Mammary epithelial cell (primary cell): ENCODE measurements around the gene RSRC1.

ENCODE experiments used
- EZH2 ChIP-seq: IDR thresholded peaks from 2 replicates; pipeline ENCODE4 v1.6.1; 2012; ENCODE audit warnings: low read length, inconsistent platforms, borderline replicate concordance
- TF ChIP-seq, protein P1 (sequence below), 2 donors: IDR thresholded peaks in 1 of 2; conservative IDR thresholded peaks in 1 of 2; 2 replicates each; pipeline ENCODE4 v1.5.1; 2011 to 2012; ENCODE audit warnings: inconsistent platforms in 2 of 2, low read length in 2 of 2, mild to moderate bottlenecking in 2 of 2, control low read depth in 1 of 2, low read depth in 1 of 2; ENCODE audit not compliant: insufficient read depth in 1 of 2; ENCODE audit errors: extremely low read depth in 1 of 2

GRCh38 chr3:158505117-158505516 lies 395.2 kb downstream of the RSRC1 start:
- TF ChIP-seq, protein P1, sequence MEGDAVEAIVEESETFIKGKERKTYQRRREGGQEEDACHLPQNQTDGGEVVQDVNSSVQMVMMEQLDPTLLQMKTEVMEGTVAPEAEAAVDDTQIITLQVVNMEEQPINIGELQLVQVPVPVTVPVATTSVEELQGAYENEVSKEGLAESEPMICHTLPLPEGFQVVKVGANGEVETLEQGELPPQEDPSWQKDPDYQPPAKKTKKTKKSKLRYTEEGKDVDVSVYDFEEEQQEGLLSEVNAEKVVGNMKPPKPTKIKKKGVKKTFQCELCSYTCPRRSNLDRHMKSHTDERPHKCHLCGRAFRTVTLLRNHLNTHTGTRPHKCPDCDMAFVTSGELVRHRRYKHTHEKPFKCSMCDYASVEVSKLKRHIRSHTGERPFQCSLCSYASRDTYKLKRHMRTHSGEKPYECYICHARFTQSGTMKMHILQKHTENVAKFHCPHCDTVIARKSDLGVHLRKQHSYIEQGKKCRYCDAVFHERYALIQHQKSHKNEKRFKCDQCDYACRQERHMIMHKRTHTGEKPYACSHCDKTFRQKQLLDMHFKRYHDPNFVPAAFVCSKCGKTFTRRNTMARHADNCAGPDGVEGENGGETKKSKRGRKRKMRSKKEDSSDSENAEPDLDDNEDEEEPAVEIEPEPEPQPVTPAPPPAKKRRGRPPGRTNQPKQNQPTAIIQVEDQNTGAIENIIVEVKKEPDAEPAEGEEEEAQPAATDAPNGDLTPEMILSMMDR (conservative IDR thresholded peaks at IDR 0.05 in 1 of 2, IDR thresholded peaks at IDR 0.05 in 1 of 2; ENCODE audit: extremely low read depth in 1 of 2, insufficient read depth in 1 of 2, low read depth in 1 of 2, low read length in 2 of 2), result no peak
- no peak for TF ChIP-seq EZH2
